ENCODE results near the gene BLMH.

DNA sequence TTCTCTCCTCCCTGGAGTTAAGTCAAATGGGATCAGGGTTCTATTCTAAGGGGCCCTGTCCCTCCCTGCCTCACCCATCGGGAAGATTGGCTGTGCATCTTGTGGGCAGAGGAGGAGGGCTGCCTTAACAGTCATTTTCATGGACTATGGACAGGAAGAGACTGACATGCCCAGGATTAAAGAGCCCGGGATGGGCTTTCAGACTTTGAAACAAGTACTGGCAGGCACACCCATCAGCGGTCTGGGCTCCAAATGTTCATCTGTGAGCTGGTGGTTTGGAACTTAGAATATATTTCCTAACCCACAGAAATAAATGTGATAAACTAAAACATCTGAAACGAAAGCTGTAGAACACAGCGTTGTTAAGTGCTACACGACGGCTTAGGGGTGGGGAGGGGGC, 62.7 kb downstream of the BLMH start:
- TF ChIP-seq, protein P1, sequence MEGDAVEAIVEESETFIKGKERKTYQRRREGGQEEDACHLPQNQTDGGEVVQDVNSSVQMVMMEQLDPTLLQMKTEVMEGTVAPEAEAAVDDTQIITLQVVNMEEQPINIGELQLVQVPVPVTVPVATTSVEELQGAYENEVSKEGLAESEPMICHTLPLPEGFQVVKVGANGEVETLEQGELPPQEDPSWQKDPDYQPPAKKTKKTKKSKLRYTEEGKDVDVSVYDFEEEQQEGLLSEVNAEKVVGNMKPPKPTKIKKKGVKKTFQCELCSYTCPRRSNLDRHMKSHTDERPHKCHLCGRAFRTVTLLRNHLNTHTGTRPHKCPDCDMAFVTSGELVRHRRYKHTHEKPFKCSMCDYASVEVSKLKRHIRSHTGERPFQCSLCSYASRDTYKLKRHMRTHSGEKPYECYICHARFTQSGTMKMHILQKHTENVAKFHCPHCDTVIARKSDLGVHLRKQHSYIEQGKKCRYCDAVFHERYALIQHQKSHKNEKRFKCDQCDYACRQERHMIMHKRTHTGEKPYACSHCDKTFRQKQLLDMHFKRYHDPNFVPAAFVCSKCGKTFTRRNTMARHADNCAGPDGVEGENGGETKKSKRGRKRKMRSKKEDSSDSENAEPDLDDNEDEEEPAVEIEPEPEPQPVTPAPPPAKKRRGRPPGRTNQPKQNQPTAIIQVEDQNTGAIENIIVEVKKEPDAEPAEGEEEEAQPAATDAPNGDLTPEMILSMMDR (IDR thresholded peaks at IDR 0.05): no peak
- TF ChIP-seq POLR2A (IDR thresholded peaks at IDR 0.05): no peak
